Astrocyte of the cerebellum (primary cell): ENCODE data around the gene ECI1.

ENCODE experiments used
- DNase-seq: peaks from one replicate; pipeline ENCODE4 v3.0.0-alpha.2; 2011; ENCODE audit warnings: low read depth
- H3K4me3 ChIP-seq: 2 replicates; pipeline ENCODE4 v1.5.1; 2011; ENCODE audit warnings: mild to moderate bottlenecking, low read depth, low read length, moderate library complexity
- in situ Hi-C: cut with HindIII; loops from 2 replicates; pipeline ENCODE4 v1.10.0; 2017; ENCODE audit warnings: low sequenced_read_pairs
- TF ChIP-seq, protein P1 (sequence below): IDR thresholded peaks from 2 replicates; pipeline ENCODE4 v1.5.1; 2012; ENCODE audit warnings: low read length, low read depth, moderate library complexity, mild to moderate bottlenecking; ENCODE audit errors: missing control alignments

The ECI1 gene

GRCh38 chr16:2237493-2238149 lies 13.8 kb downstream of the ECI1 start:
- TF ChIP-seq, protein P1, sequence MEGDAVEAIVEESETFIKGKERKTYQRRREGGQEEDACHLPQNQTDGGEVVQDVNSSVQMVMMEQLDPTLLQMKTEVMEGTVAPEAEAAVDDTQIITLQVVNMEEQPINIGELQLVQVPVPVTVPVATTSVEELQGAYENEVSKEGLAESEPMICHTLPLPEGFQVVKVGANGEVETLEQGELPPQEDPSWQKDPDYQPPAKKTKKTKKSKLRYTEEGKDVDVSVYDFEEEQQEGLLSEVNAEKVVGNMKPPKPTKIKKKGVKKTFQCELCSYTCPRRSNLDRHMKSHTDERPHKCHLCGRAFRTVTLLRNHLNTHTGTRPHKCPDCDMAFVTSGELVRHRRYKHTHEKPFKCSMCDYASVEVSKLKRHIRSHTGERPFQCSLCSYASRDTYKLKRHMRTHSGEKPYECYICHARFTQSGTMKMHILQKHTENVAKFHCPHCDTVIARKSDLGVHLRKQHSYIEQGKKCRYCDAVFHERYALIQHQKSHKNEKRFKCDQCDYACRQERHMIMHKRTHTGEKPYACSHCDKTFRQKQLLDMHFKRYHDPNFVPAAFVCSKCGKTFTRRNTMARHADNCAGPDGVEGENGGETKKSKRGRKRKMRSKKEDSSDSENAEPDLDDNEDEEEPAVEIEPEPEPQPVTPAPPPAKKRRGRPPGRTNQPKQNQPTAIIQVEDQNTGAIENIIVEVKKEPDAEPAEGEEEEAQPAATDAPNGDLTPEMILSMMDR: no peak
- in situ Hi-C loops: no loop called here
- no peak for DNase-seq
- no peak overlapping the region for H3K4me3 ChIP-seq

DNA sequence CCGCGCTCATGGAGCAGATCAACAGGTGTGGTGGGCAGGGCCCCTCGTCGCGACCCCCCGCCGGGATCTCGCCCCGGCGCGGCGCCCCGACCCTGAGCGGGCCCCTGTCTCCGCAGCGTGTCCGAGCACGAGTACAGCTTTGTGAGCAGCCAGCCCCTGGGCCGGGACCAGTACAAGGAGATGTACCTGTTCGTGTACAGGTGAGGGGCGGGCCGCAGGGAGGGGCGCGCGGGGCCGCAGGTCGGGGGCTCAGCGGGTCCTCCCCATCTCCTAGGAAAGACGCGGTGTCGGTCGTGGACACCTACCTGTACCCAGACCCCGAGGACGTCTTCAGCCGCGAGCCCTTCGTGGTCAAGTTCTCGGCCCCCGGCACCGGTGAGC lies 14.3 kb downstream of the ECI1 start:
- in situ Hi-C loops: no loop called here
- DNase-seq: no peak
- H3K4me3 ChIP-seq: peak overlapping the region; percentile 28
- TF ChIP-seq, protein P1: no peak

GRCh38 chr16:2236337-2237101 lies 14.9 kb downstream of the ECI1 start, which contains the start of gene DNASE1L2:
DNASE1L2 (plus strand) TSS chr16:2236444; CDS start chr16:2236817, 373 bp downstream.
- no peak for DNase-seq
- TF ChIP-seq, protein P1: no peak
- in situ Hi-C loops: no loop called here
- peak within 1 kb of the TSS; percentile 28 for H3K4me3 ChIP-seq

DNA sequence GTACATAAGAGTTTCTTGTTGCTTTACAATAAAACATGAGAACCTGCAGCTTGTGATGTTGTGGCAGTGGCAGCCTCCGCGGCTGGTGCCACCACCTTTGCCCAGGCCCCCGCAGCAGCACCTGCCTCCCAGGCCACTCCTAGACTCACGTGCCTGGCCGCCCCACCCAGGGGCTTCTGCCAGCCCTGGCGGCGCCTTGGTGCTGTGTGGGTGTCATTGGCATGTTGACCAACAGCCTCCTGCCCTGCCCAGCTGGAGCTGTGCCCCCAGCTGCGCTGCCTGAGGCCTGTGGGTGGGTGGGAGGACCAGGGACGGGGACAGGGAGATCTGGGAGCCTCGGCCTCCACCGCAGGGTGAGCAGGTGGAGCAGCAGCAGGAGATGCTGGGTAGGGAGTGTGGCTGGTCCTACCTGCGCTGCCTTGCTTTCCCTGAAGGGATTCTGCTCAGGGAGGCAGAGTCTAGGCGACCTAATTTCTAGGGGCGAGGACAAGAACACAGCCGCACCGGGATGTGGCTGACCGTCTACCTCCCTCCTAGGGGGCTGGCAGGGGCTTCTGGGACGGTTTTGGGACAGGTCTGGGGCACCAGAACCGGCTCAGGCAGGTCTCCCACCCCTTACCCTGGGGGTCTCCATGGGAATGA lies 15.6 kb downstream of the ECI1 start:
- in situ Hi-C loops: no loop called here
- DNase-seq: no peak
- TF ChIP-seq, protein P1: no peak
- no peak overlapping the region for H3K4me3 ChIP-seq

GRCh38 chr16:2235234-2235651 lies 16.1 kb downstream of the ECI1 start:
- TF ChIP-seq, protein P1: no peak
- DNase-seq: no peak
- in situ Hi-C loops: no loop called here
- H3K4me3 ChIP-seq: no peak overlapping the region

DNA sequence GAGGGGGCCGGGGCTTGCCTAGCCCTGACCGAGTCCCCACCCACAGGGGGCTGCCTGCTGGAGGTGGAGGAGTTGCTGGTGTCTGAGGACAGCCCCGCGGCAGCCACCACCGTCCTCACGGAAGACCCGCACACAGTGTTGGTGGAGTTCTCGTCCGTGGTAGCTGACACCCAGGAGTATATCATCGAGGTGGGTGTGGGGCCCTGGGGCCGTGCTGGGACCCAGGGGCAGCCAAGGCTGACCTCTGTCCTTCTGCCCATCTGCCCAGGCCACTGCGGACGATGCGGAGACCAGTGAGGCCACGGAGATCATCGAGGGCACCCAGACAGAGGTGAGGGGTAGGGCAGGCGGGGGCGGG lies 16.6 kb downstream of the ECI1 start:
- TF ChIP-seq, protein P1: no peak
- in situ Hi-C loops: no loop called here
- no peak overlapping the region for H3K4me3 ChIP-seq
- no peak for DNase-seq
